Measurements from ENCODE around the gene MSANTD1.

- TF ChIP-seq TAF1 (IDR thresholded peaks at IDR 0.05; ENCODE audit: low read depth, low read length) (no peak), CTCF (IDR thresholded peaks at IDR 0.05; ENCODE audit: control extremely low read depth in 1 of 3, insufficient read depth in 1 of 3, low read depth in 1 of 3, low read length in 3 of 3) (no peak), USF2 (IDR thresholded peaks at IDR 0.05; ENCODE audit: low read length) (no peak), SAP30 (IDR thresholded peaks at IDR 0.05; ENCODE audit: insufficient read depth, insufficient replicate concordance, low read length) (no peak), EZH2 (IDR thresholded peaks at IDR 0.05; ENCODE audit: low read depth, low read length, severe bottlenecking) (no peak), POLR2A (IDR thresholded peaks at IDR 0.05; ENCODE audit: control extremely low read depth in 1 of 2, low read depth in 2 of 2, low read length in 2 of 2) (no peak), CREB1 (IDR thresholded peaks at IDR 0.05) (no peak), MAX (IDR thresholded peaks at IDR 0.05) (no peak), HDAC2 (IDR thresholded peaks at IDR 0.05; ENCODE audit: borderline replicate concordance in 1 of 2, low read depth in 2 of 2, low read length in 2 of 2) (no peak)
Measured at GRCh38 chr4:3257556-3258482, 8.9 kb downstream of the MSANTD1 start.

All from H1 (cell line).